GM20000 (cell line): ENCODE measurements around the gene NHEJ1.

ENCODE experiments used
- DNase-seq: peaks from one replicate; pipeline ENCODE4 v3.0.0; 2012; ENCODE audit warnings: low spot score
- CTCF ChIP-seq: IDR thresholded peaks from 2 replicates; pipeline ENCODE4 v1.5.1; 2012; ENCODE audit warnings: mild to moderate bottlenecking, control low read depth; ENCODE audit errors: extremely low read depth, missing control alignments

Gene NHEJ1

GRCh38 chr2:219104107-219105035 lies 56.2 kb downstream of the NHEJ1 start:
- peak; percentile 60 for DNase-seq
- TF ChIP-seq CTCF = peak; percentile 66

- TF ChIP-seq CTCF = no peak
- no peak for DNase-seq
Measured at GRCh38 chr2:219099329-219099728, 61.3 kb downstream of the NHEJ1 start.

GRCh38 chr2:219095406-219095935 lies 65.1 kb downstream of the NHEJ1 start:
- TF ChIP-seq CTCF = no peak
- DNase-seq = no peak

GRCh38 chr2:219094171-219094570 lies 66.4 kb downstream of the NHEJ1 start:
- no peak for TF ChIP-seq CTCF

GRCh38 chr2:219090436-219091299 lies 69.9 kb downstream of the NHEJ1 start:
- TF ChIP-seq CTCF = no peak
- no peak for DNase-seq

More at GRCh38 chr2:219094171-219094570, 66.4 kb downstream of the NHEJ1 start:
- no peak for DNase-seq

GRCh38 chr2:219089330-219089729 lies 71.3 kb downstream of the NHEJ1 start:
- no peak for DNase-seq
- no peak for TF ChIP-seq CTCF
